OCI-LY3 (cell line): Measurements from ENCODE around the gene HTATSF1.

Experiments used
- CTCF ChIP-seq: fragments of 200-600, 300-600 bp; sonication (generic); IDR thresholded peaks from 2 replicates; pipeline ENCODE4 v1.5.1; 2014; ENCODE audit warnings: antibody characterized with exemption, low read length, low read depth
- EZH2phosphoT487 ChIP-seq: fragments of 200-600 bp; shearing (Covaris generic); IDR thresholded peaks from 2 replicates; pipeline ENCODE4 v1.6.1; 2018; ENCODE audit warnings: antibody characterized with exemption, mixed run types, low read depth

- TF ChIP-seq CTCF = no peak
- no peak for TF ChIP-seq EZH2phosphoT487
Measured at GRCh38 chrX:136555694-136556093, 58.3 kb downstream of the HTATSF1 start.
